SW480 (cell line): ENCODE measurements around the gene DDX1.

Experiments
- DNase-seq: peaks from one replicate; pipeline ENCODE4 v3.0.0-alpha.2; 2016; ENCODE audit warnings: low spot score

Gene DDX1

GRCh38 chr2:15646661-15647060 lies 55.0 kb downstream of the DDX1 start:
- DNase-seq, result no peak

GRCh38 chr2:15647622-15648590 lies 56.2 kb downstream of the DDX1 start:
- DNase-seq, result no peak

GRCh38 chr2:15648593-15649525 lies 57.2 kb downstream of the DDX1 start:
- DNase-seq, result no peak

GRCh38 chr2:15649561-15650255 lies 58.0 kb downstream of the DDX1 start:
- DNase-seq, result no peak

GRCh38 chr2:15650616-15651366 lies 59.1 kb downstream of the DDX1 start:
- DNase-seq, result no peak

- DNase-seq, result no peak
These were observed 59.7 kb downstream of the DDX1 start for GRCh38 chr2:15651367-15651727.

- no peak for DNase-seq
These were observed 60.6 kb downstream of the DDX1 start for GRCh38 chr2:15652252-15652651.

- DNase-seq, result no peak
These were observed 61.1 kb downstream of the DDX1 start for GRCh38 chr2:15652801-15653200.

GRCh38 chr2:15653806-15654726 lies 62.4 kb downstream of the DDX1 start:
- no peak for DNase-seq

- DNase-seq, result no peak
These were observed 63.0 kb downstream of the DDX1 start for GRCh38 chr2:15654727-15655073.

GRCh38 chr2:15655123-15655887 lies 63.6 kb downstream of the DDX1 start:
- no peak for DNase-seq

GRCh38 chr2:15656090-15656489 lies 64.4 kb downstream of the DDX1 start:
- no peak for DNase-seq

- no peak for DNase-seq
These were observed 66.1 kb downstream of the DDX1 start for GRCh38 chr2:15657759-15658158.

- no peak for DNase-seq
These were observed 67.2 kb downstream of the DDX1 start for GRCh38 chr2:15658911-15659310.

- DNase-seq, result no peak
These were observed 69.0 kb downstream of the DDX1 start for GRCh38 chr2:15660491-15661294.

- DNase-seq, result no peak
These were observed 69.6 kb downstream of the DDX1 start for GRCh38 chr2:15661295-15661569.

- no peak for DNase-seq
These were observed 70.4 kb downstream of the DDX1 start for GRCh38 chr2:15662026-15662425.

- DNase-seq, result no peak
These were observed 70.9 kb downstream of the DDX1 start for GRCh38 chr2:15662579-15662978.

GRCh38 chr2:15663802-15664201 lies 72.1 kb downstream of the DDX1 start:
- DNase-seq, result no peak
